ENCODE results near the gene WFDC9. TPM values are rescaled to one million over a fixed set of nuclear protein-coding genes. Genes with fewer than 3 reads are reported as not detected.
"Not testable (repeated sequence)": the region's sequence is repeated elsewhere in the genome, so short reads cannot be mapped to it uniquely, and the experiment has no call there.

WFDC9 gene
- polyA plus RNA-seq, 1 donor (not counting 4 experiments of a cell fraction or from before 2014, with no cell fraction given) = not detected

GRCh38 chr20:45672765-45673164, 41.7 kb upstream of the WFDC9 start:
- H3K36me3 ChIP-seq (ENCODE audit: control insufficient read depth in 2 of 2, extremely low read depth in 1 of 2, insufficient read depth in 2 of 2, low read length in 2 of 2) = no peaks in the 10 kb centered on the region
- FAIRE-seq = no peak
- no peaks in the 10 kb centered on the region for H3K9me3 ChIP-seq (ENCODE audit: control insufficient read depth, low read depth, low read length)
- no peak for DNase-seq (ENCODE audit: low read depth, low spot score)
- no peaks in the 10 kb centered on the region for H3K4me1 ChIP-seq (ENCODE audit: control insufficient read depth, extremely low read depth, insufficient read depth, low read length)
- H3K27ac ChIP-seq (ENCODE audit: control insufficient read depth, insufficient read depth, low read length) = no peak overlapping the region
- H3K9ac ChIP-seq (ENCODE audit: control insufficient read depth, extremely low read depth, insufficient read depth, low read length) = no peak overlapping the region
- H3K79me2 ChIP-seq (ENCODE audit: control insufficient read depth, insufficient read depth, low read length) = no peaks in the 10 kb centered on the region
- H3K9me1 ChIP-seq (ENCODE audit: control insufficient read depth, extremely low read depth, insufficient read depth, low read length) = no peaks in the 10 kb centered on the region
- no peaks in the 10 kb centered on the region for H3K27me3 ChIP-seq (ENCODE audit: control insufficient read depth, extremely low read depth, insufficient read depth, low read length)
- TF ChIP-seq, protein P1, sequence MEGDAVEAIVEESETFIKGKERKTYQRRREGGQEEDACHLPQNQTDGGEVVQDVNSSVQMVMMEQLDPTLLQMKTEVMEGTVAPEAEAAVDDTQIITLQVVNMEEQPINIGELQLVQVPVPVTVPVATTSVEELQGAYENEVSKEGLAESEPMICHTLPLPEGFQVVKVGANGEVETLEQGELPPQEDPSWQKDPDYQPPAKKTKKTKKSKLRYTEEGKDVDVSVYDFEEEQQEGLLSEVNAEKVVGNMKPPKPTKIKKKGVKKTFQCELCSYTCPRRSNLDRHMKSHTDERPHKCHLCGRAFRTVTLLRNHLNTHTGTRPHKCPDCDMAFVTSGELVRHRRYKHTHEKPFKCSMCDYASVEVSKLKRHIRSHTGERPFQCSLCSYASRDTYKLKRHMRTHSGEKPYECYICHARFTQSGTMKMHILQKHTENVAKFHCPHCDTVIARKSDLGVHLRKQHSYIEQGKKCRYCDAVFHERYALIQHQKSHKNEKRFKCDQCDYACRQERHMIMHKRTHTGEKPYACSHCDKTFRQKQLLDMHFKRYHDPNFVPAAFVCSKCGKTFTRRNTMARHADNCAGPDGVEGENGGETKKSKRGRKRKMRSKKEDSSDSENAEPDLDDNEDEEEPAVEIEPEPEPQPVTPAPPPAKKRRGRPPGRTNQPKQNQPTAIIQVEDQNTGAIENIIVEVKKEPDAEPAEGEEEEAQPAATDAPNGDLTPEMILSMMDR (optimal IDR thresholded peaks at IDR 0.05 in 1 of 3, IDR thresholded peaks at IDR 0.05 in 1 of 3, conservative IDR thresholded peaks at IDR 0.05 in 1 of 3; ENCODE audit: extremely low read depth in 1 of 3, insufficient read depth in 2 of 3, low read length in 3 of 3) = no peak
- no peak for TF ChIP-seq EZH2 (IDR thresholded peaks at IDR 0.05; ENCODE audit: low read length)
- H4K20me1 ChIP-seq (ENCODE audit: control insufficient read depth, extremely low read depth, insufficient read depth, low read length) = no peaks in the 10 kb centered on the region
- no peak overlapping the region for H3K4me3 ChIP-seq (ENCODE audit: control insufficient read depth in 2 of 3, extremely low read depth in 1 of 3, insufficient read depth in 2 of 3, low read depth in 1 of 3, low read length in 3 of 3)
- dilution Hi-C loops (cut with MboI; ENCODE audit: extremely low pct_ligation_motif_present, low sequenced_read_pairs) = no loop called here
- no peak overlapping the region for H2AFZ ChIP-seq (ENCODE audit: control insufficient read depth, low read length)
- no peak overlapping the region for H3K4me2 ChIP-seq (ENCODE audit: control insufficient read depth, extremely low read depth, insufficient read depth, low read depth, low read length)

DNA sequence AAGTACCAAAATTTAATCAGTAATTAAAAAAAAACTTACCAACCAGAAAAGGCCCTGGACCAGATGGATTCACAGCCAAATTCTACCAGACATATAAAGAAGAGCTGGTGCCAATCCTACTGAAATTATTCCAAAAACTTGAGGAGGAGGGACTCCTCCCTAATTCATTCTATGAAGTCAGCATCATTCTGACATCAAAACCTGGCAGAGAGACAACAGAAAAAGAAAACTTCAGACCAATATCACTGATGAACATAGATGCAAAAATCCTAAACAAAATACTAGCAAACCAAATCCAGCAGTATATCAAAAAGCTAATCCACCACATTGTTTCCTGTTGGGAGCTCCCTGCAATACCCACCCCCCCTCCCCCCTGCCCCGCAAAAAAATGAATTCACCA, 39.1 kb upstream of the WFDC9 start, which contains the start of gene WFDC11:
Gene WFDC11 (minus strand): TSS at position 101 of the 400 bp plus-strand sequence. CDS start 19,639 bp downstream, outside the sequence.
- dilution Hi-C loops (cut with MboI; ENCODE audit: extremely low pct_ligation_motif_present, low sequenced_read_pairs) = no loop called here
- Histone ChIP-seq H3K4me2 (ENCODE audit: control insufficient read depth, extremely low read depth, insufficient read depth, low read depth, low read length) (no peak within 1 kb of the TSS), H3K36me3 (ENCODE audit: control insufficient read depth in 2 of 2, extremely low read depth in 1 of 2, insufficient read depth in 2 of 2, low read length in 2 of 2) (no peaks in the 10 kb centered on the region), H3K9me1 (ENCODE audit: control insufficient read depth, extremely low read depth, insufficient read depth, low read length) (no peaks in the 10 kb centered on the region), H3K27ac (ENCODE audit: control insufficient read depth, insufficient read depth, low read length) (no peak within 1 kb of the TSS), H3K4me3 (ENCODE audit: control insufficient read depth in 2 of 3, extremely low read depth in 1 of 3, insufficient read depth in 2 of 3, low read depth in 1 of 3, low read length in 3 of 3) (no peak within 1 kb of the TSS), H2AFZ (ENCODE audit: control insufficient read depth, low read length) (no peak within 1 kb of the TSS), H4K20me1 (ENCODE audit: control insufficient read depth, extremely low read depth, insufficient read depth, low read length) (no peaks in the 10 kb centered on the region), H3K4me1 (ENCODE audit: control insufficient read depth, extremely low read depth, insufficient read depth, low read length) (no peaks in the 10 kb centered on the region), H3K9ac (ENCODE audit: control insufficient read depth, extremely low read depth, insufficient read depth, low read length) (no peak within 1 kb of the TSS), H3K79me2 (ENCODE audit: control insufficient read depth, insufficient read depth, low read length) (no peaks in the 10 kb centered on the region), H3K9me3 (ENCODE audit: control insufficient read depth, low read depth, low read length) (no peaks in the 10 kb centered on the region), H3K27me3 (ENCODE audit: control insufficient read depth, extremely low read depth, insufficient read depth, low read length) (peaks cover 4% of the 10 kb centered on the region)
- FAIRE-seq = no peak
- DNase-seq (ENCODE audit: low read depth, low spot score) = no peak
- TF ChIP-seq, protein P1 (optimal IDR thresholded peaks at IDR 0.05 in 1 of 3, IDR thresholded peaks at IDR 0.05 in 1 of 3, conservative IDR thresholded peaks at IDR 0.05 in 1 of 3; ENCODE audit: extremely low read depth in 1 of 3, insufficient read depth in 2 of 3, low read length in 3 of 3) = no peak
- TF ChIP-seq EZH2 (IDR thresholded peaks at IDR 0.05; ENCODE audit: low read length) = no peak

DNA sequence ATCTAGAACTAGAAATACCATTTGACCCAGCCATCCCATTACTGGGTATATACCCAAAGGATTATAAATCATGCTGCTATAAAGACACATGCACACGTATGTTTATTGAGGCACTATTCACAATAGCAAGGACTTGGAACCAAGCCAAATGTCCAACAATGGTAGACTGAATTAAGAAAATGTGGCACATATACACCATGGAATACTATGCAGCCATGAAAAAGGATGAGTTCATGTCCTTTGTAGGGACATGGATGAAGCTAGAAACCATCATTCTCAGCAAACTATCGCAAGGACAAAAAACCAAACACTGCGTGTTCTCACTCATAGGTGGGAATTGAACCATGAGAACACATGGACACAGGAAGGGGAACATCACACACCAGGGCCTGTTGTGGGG, 26.0 kb upstream of the WFDC9 start:
- H3K4me2 ChIP-seq (ENCODE audit: control insufficient read depth, extremely low read depth, insufficient read depth, low read depth, low read length); H3K79me2 ChIP-seq (ENCODE audit: control insufficient read depth, insufficient read depth, low read length); H3K27ac ChIP-seq (ENCODE audit: control insufficient read depth, insufficient read depth, low read length); H3K36me3 ChIP-seq (ENCODE audit: control insufficient read depth in 2 of 2, extremely low read depth in 1 of 2, insufficient read depth in 2 of 2, low read length in 2 of 2); FAIRE-seq; H3K9me1 ChIP-seq (ENCODE audit: control insufficient read depth, extremely low read depth, insufficient read depth, low read length); DNase-seq (ENCODE audit: low read depth, low spot score); H3K27me3 ChIP-seq (ENCODE audit: control insufficient read depth, extremely low read depth, insufficient read depth, low read length); H3K4me1 ChIP-seq (ENCODE audit: control insufficient read depth, extremely low read depth, insufficient read depth, low read length); H2AFZ ChIP-seq (ENCODE audit: control insufficient read depth, low read length); dilution Hi-C loops (cut with MboI; ENCODE audit: extremely low pct_ligation_motif_present, low sequenced_read_pairs); H3K9me3 ChIP-seq (ENCODE audit: control insufficient read depth, low read depth, low read length); H3K9ac ChIP-seq (ENCODE audit: control insufficient read depth, extremely low read depth, insufficient read depth, low read length); H4K20me1 ChIP-seq (ENCODE audit: control insufficient read depth, extremely low read depth, insufficient read depth, low read length); H3K4me3 ChIP-seq (ENCODE audit: control insufficient read depth in 2 of 3, extremely low read depth in 1 of 3, insufficient read depth in 2 of 3, low read depth in 1 of 3, low read length in 3 of 3): not testable (repeated sequence)

DNA sequence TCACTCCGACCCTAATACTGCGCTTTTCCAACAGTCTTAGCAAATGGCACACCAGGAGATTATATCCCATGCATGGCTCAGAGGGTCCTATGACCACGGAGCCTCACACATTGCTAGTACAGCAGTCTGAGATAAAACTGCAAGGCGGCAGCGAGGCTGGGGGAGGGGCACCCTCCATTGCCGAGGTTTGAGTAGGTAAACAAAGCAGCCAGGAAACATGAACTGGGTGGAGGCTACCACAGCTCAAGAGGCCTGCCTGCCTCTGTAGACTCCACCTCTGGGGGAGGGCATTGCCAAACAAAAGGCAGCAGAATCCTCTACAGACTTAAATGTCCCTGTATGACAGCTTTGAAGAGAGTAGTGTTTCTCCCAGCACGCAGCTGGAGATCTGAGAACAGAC, 20.6 kb upstream of the WFDC9 start:
- DNase-seq (ENCODE audit: low read depth, low spot score); H3K9me3 ChIP-seq (ENCODE audit: control insufficient read depth, low read depth, low read length); H3K27ac ChIP-seq (ENCODE audit: control insufficient read depth, insufficient read depth, low read length); H3K9me1 ChIP-seq (ENCODE audit: control insufficient read depth, extremely low read depth, insufficient read depth, low read length); H3K27me3 ChIP-seq (ENCODE audit: control insufficient read depth, extremely low read depth, insufficient read depth, low read length); H3K9ac ChIP-seq (ENCODE audit: control insufficient read depth, extremely low read depth, insufficient read depth, low read length); dilution Hi-C loops (cut with MboI; ENCODE audit: extremely low pct_ligation_motif_present, low sequenced_read_pairs); H3K4me1 ChIP-seq (ENCODE audit: control insufficient read depth, extremely low read depth, insufficient read depth, low read length); H3K36me3 ChIP-seq (ENCODE audit: control insufficient read depth in 2 of 2, extremely low read depth in 1 of 2, insufficient read depth in 2 of 2, low read length in 2 of 2); H4K20me1 ChIP-seq (ENCODE audit: control insufficient read depth, extremely low read depth, insufficient read depth, low read length); H3K4me2 ChIP-seq (ENCODE audit: control insufficient read depth, extremely low read depth, insufficient read depth, low read depth, low read length); FAIRE-seq; H2AFZ ChIP-seq (ENCODE audit: control insufficient read depth, low read length); H3K79me2 ChIP-seq (ENCODE audit: control insufficient read depth, insufficient read depth, low read length); H3K4me3 ChIP-seq (ENCODE audit: control insufficient read depth in 2 of 3, extremely low read depth in 1 of 3, insufficient read depth in 2 of 3, low read depth in 1 of 3, low read length in 3 of 3): not testable (repeated sequence)

All from keratinocyte (primary cell).